HG03066 (cell line): ENCODE results near the gene RAB40C.

Source experiments
- ATAC-seq: cut with Tn5 transposase; IDR thresholded peaks from one replicate; pipeline ENCODE4 v1.9.1; 2021; ENCODE audit warnings: low read depth; ENCODE audit not compliant: unreplicated experiment

RAB40C gene

GRCh38 chr16:589658-590187, at the start of gene RAB40C:
Gene RAB40C (plus strand): TSS chr16:590066. CDS start chr16:590292, 226 bp downstream.
- ATAC-seq = peak; percentile 71

- no peak for ATAC-seq
Observed at GRCh38 chr16:540645-541340, 49.1 kb upstream of the RAB40C start.

- ATAC-seq = no peak
Observed at GRCh38 chr16:543301-544164, 46.3 kb upstream of the RAB40C start.

- ATAC-seq = no peak
Observed at GRCh38 chr16:544517-544916, 45.3 kb upstream of the RAB40C start.

- no peak for ATAC-seq
Observed at GRCh38 chr16:546909-547770, 42.7 kb upstream of the RAB40C start.

- ATAC-seq = no peak
Observed at GRCh38 chr16:548586-548985, 41.3 kb upstream of the RAB40C start.

GRCh38 chr16:549544-550263, 40.2 kb upstream of the RAB40C start:
- ATAC-seq = no peak

- ATAC-seq = no peak
Observed at GRCh38 chr16:551210-551609, 38.7 kb upstream of the RAB40C start.

GRCh38 chr16:552171-552570, 37.7 kb upstream of the RAB40C start:
- ATAC-seq = no peak

- no peak for ATAC-seq
Observed at GRCh38 chr16:553601-554296, 36.1 kb upstream of the RAB40C start.

- ATAC-seq = no peak
Observed at GRCh38 chr16:554297-554621, 35.6 kb upstream of the RAB40C start.

GRCh38 chr16:554640-555365, 35.1 kb upstream of the RAB40C start:
- no peak for ATAC-seq

- ATAC-seq = no peak
Observed at GRCh38 chr16:555528-556473, 34.1 kb upstream of the RAB40C start.

GRCh38 chr16:556474-557173, 33.2 kb upstream of the RAB40C start:
- no peak for ATAC-seq

- no peak for ATAC-seq
Observed at GRCh38 chr16:557463-558297, 32.2 kb upstream of the RAB40C start.

GRCh38 chr16:558298-559020, 31.4 kb upstream of the RAB40C start:
- no peak for ATAC-seq
